ENCODE measurements around the gene NOL9.

DNA sequence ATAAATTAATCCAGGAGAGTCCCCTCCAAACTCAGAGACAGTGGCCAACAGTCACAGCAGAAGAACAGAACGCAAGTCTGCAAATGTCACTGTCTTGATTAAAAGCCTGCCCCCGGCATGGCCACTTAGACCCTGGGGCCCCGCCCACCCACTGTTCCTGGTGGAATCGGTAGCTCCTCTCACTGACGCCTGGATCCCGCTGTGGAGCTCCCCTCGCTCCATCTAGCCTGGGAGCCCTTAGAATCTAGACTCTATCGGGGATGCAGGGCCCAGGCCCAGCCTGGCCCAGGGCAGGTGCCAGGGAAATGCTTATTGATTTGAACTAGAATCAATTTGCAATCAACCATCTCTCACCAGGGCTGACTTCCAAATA, 41.4 kb downstream of the NOL9 start:
- TF ChIP-seq POLR2A (IDR thresholded peaks at IDR 0.05) (no peak), CTCF (IDR thresholded peaks at IDR 0.05) (no peak)

All from right lobe of liver (tissue), 4 donors.